ENCODE measurements around the gene AACS. TPM values are rescaled to one million over a fixed set of nuclear protein-coding genes. Genes with fewer than 3 reads are reported as not detected.
"Not testable (repeated sequence)": the region's sequence is repeated elsewhere in the genome, so short reads cannot be mapped to it uniquely, and the experiment has no call there.

AACS gene
- total and polyA plus RNA-seq, 3 donors from 2014 or later, result 26.0 to 44.8 (median 31.7) TPM

DNA sequence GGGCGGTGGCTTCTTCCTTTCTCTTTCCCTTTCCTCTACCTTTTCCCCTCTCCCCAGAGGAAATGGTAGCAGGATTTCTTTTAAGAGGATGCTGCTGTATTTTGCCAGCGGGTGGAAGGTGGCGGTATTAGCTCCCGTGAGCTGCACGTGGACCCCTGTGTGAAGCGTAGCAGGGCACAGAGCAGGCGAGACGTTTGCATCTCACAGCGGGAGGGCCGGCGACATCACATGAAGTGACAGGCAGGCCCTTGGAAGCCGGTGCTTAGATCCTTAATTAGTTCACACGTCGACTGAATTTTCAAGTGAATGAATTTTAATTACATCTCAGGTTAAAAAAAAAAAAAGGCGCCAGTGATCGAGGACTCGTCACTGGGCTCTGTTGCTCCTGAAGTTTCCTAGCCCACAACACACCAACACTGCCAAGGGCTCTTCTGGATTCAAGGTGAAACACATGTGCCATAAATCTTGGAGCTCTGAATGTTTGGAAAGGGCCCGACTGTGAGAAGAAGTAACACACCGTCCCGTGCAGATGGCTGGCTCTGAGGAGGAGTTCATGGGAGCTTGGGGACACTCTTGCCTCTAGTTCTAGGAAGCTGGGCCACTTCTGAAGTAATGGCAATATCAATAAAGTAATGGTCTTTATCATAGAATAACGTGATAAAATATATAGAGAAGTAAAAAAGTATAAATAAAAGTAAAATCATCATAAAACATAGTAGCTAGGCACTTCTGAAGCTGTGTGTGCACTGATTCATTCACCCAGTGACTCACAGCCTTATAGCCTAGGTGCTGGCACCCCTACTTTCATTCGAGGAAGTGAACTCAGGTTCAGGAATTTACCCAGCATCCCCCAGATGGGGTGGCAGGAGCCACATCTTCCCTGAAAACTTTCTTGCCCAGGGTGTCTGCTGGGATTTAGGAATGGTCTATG lies 75.3 kb downstream of the AACS start:
- no peaks in the 10 kb centered on the region for H3K9me3 ChIP-seq
- no peaks in the 10 kb centered on the region for H3K36me3 ChIP-seq (ENCODE audit: low read depth, missing control alignments)
- no peak for DNase-seq
- 78 to 83% methylated on average over 22 of the region's 22 CpGs for WGBS, 2 donors
- H3K27ac ChIP-seq, result no peak overlapping the region
- H3K4me3 ChIP-seq, result no peak overlapping the region
- no peaks in the 10 kb centered on the region for H3K27me3 ChIP-seq
- intact Hi-C loops (cut with DNase I; ENCODE audit: low total_unique reads), result no loop called here
- no peaks in the 10 kb centered on the region for H3K4me1 ChIP-seq
- TF ChIP-seq POLR2A (IDR thresholded peaks at IDR 0.05), result no peak
- TF ChIP-seq, protein P1, sequence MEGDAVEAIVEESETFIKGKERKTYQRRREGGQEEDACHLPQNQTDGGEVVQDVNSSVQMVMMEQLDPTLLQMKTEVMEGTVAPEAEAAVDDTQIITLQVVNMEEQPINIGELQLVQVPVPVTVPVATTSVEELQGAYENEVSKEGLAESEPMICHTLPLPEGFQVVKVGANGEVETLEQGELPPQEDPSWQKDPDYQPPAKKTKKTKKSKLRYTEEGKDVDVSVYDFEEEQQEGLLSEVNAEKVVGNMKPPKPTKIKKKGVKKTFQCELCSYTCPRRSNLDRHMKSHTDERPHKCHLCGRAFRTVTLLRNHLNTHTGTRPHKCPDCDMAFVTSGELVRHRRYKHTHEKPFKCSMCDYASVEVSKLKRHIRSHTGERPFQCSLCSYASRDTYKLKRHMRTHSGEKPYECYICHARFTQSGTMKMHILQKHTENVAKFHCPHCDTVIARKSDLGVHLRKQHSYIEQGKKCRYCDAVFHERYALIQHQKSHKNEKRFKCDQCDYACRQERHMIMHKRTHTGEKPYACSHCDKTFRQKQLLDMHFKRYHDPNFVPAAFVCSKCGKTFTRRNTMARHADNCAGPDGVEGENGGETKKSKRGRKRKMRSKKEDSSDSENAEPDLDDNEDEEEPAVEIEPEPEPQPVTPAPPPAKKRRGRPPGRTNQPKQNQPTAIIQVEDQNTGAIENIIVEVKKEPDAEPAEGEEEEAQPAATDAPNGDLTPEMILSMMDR (IDR thresholded peaks at IDR 0.05), result no peak

DNA sequence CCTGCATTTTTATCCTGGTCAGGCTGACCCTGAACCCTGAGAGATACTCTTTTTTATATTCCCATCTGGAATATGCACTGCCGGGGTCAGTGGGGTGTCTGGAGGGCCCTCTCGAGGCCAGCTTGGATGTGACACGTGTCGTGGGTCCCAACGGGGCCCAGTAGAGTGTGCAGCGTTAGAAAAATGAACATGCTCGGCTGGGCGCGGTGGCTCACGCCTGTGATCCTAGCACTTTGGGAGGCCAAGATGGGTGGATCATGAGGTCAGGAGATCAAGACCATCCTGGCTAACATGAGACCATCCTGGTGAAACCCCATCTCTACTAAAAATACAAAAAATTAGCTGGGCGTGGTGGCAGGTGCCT lies 76.0 kb downstream of the AACS start:
- H3K9me3 ChIP-seq; intact Hi-C loops (cut with DNase I; ENCODE audit: low total_unique reads); H3K27ac ChIP-seq; DNase-seq; H3K4me1 ChIP-seq; H3K4me3 ChIP-seq; H3K36me3 ChIP-seq (ENCODE audit: low read depth, missing control alignments); H3K27me3 ChIP-seq: not testable (repeated sequence)
- 91 to 95% methylated on average over 11 of the region's 11 CpGs for WGBS, 2 donors

DNA sequence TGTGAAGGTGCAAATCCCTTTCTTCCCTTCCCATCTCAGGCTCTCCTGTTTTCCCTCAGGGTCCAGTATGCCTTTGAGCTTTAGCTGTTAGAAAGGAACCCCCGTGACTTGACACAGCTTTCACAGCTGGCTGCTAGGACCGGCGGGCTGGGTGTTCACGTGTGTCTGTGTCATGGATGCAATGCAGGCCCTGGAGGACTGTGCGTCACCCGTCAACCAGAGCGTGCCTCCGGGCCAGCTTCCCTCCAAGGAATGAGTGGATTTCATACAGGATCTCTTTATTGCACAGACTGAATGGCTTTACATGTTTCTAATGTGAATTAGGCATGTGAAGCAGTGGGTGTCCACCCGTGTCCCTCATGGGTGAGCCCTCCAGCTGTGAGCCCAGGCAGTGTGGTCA lies 77.4 kb downstream of the AACS start:
- no peak for DNase-seq
- Histone ChIP-seq H3K4me3 (no peak overlapping the region), H3K27ac (no peak overlapping the region), H3K27me3 (no peaks in the 10 kb centered on the region), H3K36me3 (ENCODE audit: low read depth, missing control alignments) (no peaks in the 10 kb centered on the region), H3K4me1 (no peaks in the 10 kb centered on the region), H3K9me3 (no peaks in the 10 kb centered on the region)
- 85 to 90% methylated on average over 7 to 9 of the region's 9 CpGs for WGBS, 2 donors
- no peak for TF ChIP-seq POLR2A (IDR thresholded peaks at IDR 0.05)
- TF ChIP-seq, protein P1 (IDR thresholded peaks at IDR 0.05), result no peak
- intact Hi-C loops (cut with DNase I; ENCODE audit: low total_unique reads), result no loop called here

DNA sequence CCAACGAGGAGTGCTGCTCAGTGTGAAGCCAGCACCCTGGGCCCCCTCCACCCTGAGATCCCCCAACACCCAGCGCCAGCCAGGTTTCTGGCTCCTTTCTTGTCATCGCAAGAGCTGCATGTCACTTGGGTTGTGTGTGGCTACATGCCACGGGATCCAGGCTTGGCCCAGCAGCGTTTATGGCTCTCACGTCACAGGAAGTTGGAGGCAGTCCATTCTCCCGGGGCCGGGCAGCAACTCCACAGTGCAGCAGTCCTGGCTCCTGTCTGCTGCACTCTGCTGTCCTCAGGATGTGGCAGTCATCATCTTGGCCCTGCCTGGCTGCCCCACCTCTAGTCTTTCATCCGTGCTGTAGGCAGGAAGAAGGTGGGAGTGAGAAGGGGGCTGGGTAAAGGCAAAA lies 78.3 kb downstream of the AACS start:
- H3K36me3 ChIP-seq (ENCODE audit: low read depth, missing control alignments), result no peaks in the 10 kb centered on the region
- no peak overlapping the region for H3K27ac ChIP-seq
- intact Hi-C loops (cut with DNase I; ENCODE audit: low total_unique reads), result no loop called here
- no peaks in the 10 kb centered on the region for H3K9me3 ChIP-seq
- no peak for DNase-seq
- H3K4me1 ChIP-seq, result no peaks in the 10 kb centered on the region
- WGBS, 2 donors, result 40 to 59% methylated on average over 4 to 9 of the region's 9 CpGs
- TF ChIP-seq, protein P1 (IDR thresholded peaks at IDR 0.05), result no peak
- TF ChIP-seq POLR2A (IDR thresholded peaks at IDR 0.05), result no peak
- no peaks in the 10 kb centered on the region for H3K27me3 ChIP-seq
- H3K4me3 ChIP-seq, result no peak overlapping the region

DNA sequence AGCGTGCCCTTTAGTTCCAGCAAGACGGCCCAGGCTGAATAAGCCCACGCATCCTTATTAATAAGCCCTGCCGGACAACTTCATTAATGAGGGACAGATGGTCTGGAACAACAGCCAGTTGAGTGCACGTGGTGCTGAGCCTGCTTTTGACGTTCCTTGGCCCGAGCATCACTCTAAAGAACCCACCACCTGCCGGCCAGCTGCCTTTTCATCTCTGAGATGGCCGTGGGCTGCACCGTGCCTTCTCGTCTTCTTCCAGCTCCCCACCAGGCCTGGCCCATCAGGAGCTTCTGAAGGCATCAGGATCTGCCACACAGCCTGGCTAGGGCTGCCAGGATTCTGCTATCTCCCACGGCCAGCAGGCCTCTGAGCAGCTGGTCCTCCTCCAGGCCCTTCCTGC lies 80.0 kb downstream of the AACS start:
- no peaks in the 10 kb centered on the region for H3K9me3 ChIP-seq
- intact Hi-C loops (cut with DNase I; ENCODE audit: low total_unique reads), result no loop called here
- 52 to 61% methylated on average over 12 of the region's 12 CpGs for WGBS, 2 donors
- DNase-seq, result no peak
- no peaks in the 10 kb centered on the region for H3K27me3 ChIP-seq
- no peaks in the 10 kb centered on the region for H3K4me1 ChIP-seq
- TF ChIP-seq, protein P1 (IDR thresholded peaks at IDR 0.05), result no peak
- no peak for TF ChIP-seq POLR2A (IDR thresholded peaks at IDR 0.05)
- no peak overlapping the region for H3K4me3 ChIP-seq
- H3K27ac ChIP-seq, result no peak overlapping the region
- no peaks in the 10 kb centered on the region for H3K36me3 ChIP-seq (ENCODE audit: low read depth, missing control alignments)
